Stimulated activated CD8-positive, alpha-beta memory T cell treated with anti-CD3 and anti-CD28 coated beads, Interleukin-4, amount 100 ng/mL, for 48 hours (primary cell): ENCODE data around the gene SYS1.

Experiments
- DNase-seq: peaks from one replicate; pipeline ENCODE4 v3.0.0-alpha.2; 2020

The SYS1 gene

DNA sequence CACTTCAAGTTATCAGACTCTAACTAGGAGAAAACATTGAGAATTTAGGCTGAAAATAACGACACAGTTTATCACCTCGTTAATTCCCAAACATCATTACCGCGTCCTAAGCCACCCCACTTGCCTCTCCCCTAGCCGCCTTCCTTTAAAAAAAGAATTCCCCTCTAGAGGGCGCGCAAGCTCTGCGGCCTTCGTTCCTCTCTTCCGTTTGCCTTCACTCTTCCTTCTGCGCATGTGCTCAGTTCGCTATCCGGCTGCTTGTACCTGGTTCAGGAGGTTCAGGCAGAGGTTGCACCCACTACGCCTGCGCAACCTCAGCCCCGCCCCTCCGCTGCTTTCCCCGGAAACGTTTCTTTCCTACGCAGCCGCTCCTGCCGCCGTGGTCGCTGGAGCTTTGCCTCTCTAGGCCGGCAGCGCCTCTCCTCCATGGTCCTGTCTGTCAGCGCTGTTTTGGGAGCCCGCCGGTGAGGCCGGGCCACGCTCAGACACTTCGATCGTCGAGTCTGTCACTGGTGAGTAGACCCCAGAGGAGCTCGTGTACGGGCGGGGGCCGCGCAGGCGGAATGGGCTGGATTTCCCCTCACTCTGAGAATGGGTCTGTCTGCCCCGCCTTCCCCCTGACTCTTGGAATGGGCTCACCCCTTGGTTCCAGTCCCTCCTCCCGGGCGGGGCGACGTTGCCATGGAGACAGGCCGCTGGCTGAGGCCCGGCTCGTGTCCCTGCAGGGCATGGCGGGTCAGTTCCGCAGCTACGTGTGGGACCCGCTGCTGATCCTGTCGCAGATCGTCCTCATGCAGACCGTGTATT lies at the start of gene SYS1:
SYS1 (plus strand) TSS at position 353 of the 807 bp plus-strand sequence; CDS start at position 729, 376 bp downstream.
- peak; percentile 99 for DNase-seq

DNA sequence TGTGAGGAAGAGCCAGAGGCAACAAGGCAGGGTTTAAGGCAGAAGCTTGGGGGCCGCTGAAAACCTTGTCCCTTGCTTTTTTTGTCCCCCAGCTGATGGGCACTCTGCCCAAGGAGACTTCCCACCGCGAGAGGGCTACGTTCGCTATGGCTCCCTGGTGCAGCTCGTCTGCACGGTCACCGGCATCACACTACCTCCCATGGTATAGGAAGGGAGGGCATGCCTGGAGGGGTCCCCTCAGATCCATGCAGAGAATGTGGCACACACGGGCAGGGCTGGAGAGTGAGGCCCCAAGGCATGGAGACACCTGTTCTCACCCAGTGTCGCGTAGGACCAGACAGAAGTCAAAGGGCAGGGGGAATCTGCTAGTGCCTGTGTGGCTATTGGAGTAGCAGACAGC lies 49.0 kb upstream of the SYS1 start:
- DNase-seq = no peak

DNA sequence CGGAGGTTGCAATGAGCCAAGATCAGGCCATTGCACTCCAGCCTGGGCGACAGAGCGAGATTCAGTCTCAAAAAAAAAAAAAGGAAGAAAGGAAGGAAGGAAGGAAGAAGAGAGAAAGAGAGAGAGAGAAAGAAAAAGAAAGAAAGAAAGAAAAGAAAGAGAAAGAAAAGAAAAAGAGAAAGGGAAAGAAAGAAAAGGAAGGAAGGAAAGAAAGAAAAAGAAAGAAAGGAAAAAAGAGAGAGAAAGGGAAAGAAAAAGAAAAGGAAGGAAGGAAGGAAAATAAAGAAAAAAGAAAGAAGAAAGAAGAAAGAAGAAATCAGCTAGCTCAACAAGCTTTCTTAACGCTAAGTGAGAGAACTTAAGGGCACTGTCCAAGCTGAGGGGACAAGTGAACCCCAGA lies 47.3 kb upstream of the SYS1 start:
- DNase-seq = no peak

- DNase-seq = no peak
These were observed 46.5 kb upstream of the SYS1 start for GRCh38 chr20:45316150-45317080.

DNA sequence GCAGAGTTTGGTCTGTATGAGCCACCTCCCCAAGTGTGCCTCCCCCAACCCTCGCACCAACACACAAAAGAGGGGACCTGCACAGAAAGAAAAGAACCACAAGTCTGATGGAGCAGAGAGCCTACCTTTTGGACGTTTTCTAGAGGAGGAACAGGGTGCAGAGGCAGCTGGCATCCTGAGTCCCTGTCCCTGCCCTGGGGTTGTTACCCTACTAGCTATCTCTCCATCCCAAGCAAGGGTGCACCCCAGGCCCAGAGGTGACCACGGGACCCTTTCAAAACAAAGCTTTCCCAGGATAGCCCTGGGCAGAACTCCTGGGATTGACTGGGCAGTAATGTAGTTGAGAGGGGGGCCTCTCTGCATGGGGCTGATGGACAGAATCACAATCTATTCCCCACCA lies 45.1 kb upstream of the SYS1 start:
- DNase-seq = no peak

- no peak for DNase-seq
These were observed 44.5 kb upstream of the SYS1 start for GRCh38 chr20:45318386-45318939.

GRCh38 chr20:45318948-45319347 lies 44.0 kb upstream of the SYS1 start:
- no peak for DNase-seq

DNA sequence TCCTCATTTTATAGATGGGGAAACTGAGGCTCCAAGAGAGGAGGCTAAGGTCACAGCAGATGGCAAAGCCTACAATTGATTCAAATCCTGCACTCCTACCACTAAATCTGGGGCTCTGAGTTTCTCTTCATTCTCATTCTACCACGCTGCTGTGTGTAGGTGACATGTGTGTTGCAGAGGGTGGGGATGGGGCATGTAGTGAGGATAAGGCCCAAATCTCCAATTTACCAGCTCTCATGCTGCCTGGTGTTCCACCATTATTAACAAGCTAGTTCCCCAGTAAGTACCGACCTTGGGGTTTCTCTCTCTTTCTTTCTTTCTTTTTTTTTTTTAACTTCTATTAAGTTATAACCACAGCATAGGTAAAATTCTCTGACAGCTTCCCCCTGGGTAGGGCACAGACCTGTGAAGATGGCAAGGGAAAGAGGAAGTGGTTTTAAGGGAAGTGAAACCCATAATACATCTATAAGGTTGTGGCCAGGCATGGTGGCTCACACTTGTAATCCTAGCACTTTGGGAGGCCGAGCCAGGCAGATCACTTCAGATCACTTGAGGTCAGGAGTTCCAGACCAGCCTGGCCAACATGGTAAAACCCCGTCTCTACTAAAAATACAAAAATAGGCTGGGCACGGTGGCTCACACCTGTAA lies 41.9 kb upstream of the SYS1 start:
- DNase-seq = no peak

GRCh38 chr20:45322952-45323383 lies 40.0 kb upstream of the SYS1 start:
- no peak for DNase-seq

GRCh38 chr20:45323731-45324130 lies 39.2 kb upstream of the SYS1 start:
- no peak for DNase-seq

- no peak for DNase-seq
These were observed 37.6 kb upstream of the SYS1 start for GRCh38 chr20:45325371-45325770.

- DNase-seq = no peak
These were observed 34.5 kb upstream of the SYS1 start for GRCh38 chr20:45328451-45328850.

- no peak for DNase-seq
These were observed 33.2 kb upstream of the SYS1 start for GRCh38 chr20:45329497-45330319.

GRCh38 chr20:45330476-45330875 lies 32.5 kb upstream of the SYS1 start:
- DNase-seq = no peak

DNA sequence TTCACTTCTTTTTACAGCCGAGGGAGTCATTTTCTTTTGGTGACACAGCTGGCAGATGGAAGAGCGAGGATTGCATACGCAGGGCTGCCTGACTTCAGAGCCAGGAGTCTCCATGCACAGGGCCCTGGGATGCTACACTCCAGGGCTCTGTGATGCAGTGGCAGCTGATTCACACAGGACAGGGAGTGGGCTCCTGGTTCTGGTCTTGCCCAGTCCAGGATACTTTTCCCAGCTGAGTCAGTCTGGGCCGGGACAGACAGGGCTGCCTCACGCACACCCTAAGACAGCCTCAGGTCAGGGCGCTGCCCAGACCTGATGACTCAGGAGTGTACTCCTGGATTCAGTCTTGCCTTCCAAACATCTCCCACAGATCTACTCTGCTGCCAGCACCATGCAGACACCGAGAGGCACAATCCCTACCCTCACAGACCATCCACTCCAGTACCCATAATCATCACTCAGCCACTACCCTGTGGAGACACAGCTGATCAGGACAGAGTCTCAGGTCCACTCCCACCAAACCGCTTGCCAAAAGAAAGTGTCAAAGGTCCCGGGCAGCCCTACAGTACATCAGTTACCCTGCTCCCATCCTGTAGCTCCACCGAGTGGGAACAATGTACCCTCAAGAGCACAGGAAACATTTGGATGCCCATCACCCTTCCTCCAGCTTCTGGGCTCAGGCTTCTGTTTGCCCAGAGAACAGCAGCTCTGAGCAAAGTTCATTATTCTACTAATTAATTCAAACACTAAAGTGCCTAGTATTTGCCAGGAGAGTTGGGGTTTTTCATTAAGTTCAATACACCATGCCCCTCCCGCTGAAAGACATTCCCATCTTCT lies 26.2 kb upstream of the SYS1 start:
- no peak for DNase-seq

DNA sequence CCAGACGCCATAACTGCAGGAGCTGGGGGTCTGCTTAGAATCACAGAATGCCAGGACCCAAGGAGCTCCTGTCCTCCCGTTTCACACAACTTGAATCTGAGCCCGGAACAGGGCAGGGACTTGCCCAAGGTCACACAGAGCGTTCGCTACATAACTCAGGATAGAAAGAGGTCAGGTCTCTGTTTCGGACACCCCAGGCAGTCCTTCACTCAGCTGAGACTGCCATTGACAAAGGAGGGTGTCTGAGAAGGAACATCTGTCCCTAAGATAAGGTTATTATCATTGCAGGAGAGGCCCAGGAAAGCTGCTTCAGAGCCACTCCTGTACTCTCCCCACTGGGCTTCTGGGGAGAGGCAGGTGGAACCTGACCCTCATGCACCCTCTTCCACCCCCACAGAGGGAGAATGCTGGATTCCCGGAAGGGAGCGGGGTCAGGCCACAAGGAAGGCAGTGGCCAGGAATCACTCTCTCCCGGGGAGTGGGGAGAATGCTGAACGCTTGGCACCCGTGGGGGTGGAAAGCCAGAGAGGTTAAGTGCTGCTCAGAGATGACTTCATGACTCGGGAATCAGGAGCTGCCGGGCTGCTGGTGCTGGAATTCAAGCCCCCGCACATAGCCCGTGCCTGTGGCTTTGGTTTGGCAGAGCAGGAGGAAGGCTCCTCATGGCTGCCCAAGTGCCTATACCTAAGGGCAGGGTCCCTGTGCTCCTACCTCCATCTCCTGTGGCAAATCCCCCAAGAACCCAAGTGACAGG lies 25.4 kb upstream of the SYS1 start:
- no peak for DNase-seq

DNA sequence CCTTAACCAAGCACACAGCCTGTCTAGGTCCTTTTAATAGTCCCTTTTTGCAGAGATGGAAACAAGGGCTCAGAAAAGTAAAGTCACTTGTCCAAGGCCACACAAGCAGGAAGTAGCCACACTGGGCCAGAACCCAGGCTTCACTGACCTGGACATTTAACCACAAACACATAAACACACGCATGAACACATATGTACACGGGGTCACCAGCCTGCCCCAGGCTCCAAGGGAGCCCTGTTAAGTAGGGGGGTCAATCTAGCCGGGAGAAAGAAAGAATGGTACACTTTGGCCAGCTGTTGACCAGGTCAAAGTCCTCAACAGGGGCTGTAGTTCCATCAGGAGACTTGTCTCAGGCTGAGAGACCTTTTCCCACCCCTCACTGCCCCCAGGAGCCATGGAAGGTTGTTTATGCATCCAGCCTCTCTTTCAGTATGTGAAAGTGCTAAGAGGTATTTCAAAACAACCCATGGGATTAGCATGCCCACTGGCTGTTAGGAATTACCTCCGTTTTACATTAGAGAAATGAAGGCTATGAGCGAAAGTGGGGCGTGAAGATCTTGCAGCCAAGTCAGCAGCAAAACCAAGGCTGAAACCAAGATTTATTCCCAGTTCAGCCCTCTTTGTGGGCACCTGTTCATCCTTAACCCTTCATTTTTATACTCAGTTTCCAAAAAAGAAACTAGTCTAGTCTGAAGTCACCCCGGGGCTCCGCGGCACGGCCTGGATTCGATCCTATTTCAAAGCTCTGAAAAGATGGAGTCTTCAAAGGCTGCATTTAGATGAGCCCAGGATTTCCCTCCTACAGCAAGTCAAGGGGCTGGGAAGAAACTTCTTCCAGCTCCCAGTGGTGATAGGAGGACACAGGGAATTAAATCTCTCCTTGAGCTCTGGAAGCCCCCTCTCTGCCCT lies 24.6 kb upstream of the SYS1 start:
- DNase-seq = no peak

GRCh38 chr20:45339084-45339483 lies 23.9 kb upstream of the SYS1 start:
- DNase-seq = no peak

DNA sequence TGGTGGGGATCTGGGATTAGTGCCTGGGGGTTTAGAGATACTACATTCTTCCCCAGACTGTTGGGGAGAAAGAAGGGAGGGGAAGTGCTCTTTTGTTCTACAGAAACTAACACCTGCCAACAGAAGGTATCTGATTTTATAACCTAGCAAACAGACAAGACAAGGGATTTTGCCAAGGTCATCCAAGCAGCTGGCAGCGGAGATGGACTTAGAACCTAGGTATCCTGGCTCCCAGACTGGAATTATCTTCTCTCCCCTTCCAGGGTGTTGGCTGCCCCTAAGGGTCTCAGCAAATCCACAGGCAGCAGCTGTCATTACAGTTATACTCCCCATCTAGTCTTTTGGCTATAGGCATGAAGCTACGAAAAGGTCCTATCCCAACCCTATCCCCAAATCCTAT lies 23.2 kb upstream of the SYS1 start:
- DNase-seq = no peak
